HepG2 (cell line): Measurements from ENCODE around the gene MECR. TPM values are rescaled to one million over a fixed set of nuclear protein-coding genes. Genes with fewer than 3 reads are reported as not detected.

Experiments
- AHR ChIP-seq: IDR thresholded peaks from 2 replicates; pipeline ENCODE4 v1.6.1; 2018; ENCODE audit warnings: missing genetic modification reagents, missing compliant biosample characterization
- BRCA1 ChIP-seq: sonication (generic); formaldehyde crosslinking; IDR thresholded peaks from 2 replicates; pipeline ENCODE4 v1.4.0; 2020; ENCODE audit warnings: missing genetic modification reagents
- FIP1L1 ChIP-seq: fragments of 200-400 bp; formaldehyde crosslinking; IDR thresholded peaks from 2 replicates; pipeline ENCODE4 v1.6.1; 2018; ENCODE audit warnings: low read depth, mild to moderate bottlenecking, low read length, moderate library complexity, borderline replicate concordance; ENCODE audit not compliant: insufficient read depth
- FOXK2 ChIP-seq: fragments of 450-650 bp; IDR thresholded peaks from 2 replicates; pipeline ENCODE4 v1.6.1; 2016
- HNRNPL ChIP-seq: fragments of 200-400 bp; formaldehyde crosslinking; IDR thresholded peaks from 2 replicates; pipeline ENCODE4 v1.6.1; 2017; ENCODE audit warnings: mild to moderate bottlenecking, low read depth, low read length
- JDP2 ChIP-seq: sonication (generic); formaldehyde crosslinking; IDR thresholded peaks from 2 replicates; pipeline ENCODE4 v1.8.1; 2022; ENCODE audit warnings: missing genetic modification reagents, borderline replicate concordance
- MXD4 ChIP-seq: IDR thresholded peaks from 2 replicates; pipeline ENCODE4 v1.6.1; 2016; ENCODE audit warnings: mild to moderate bottlenecking, missing biosample characterization, missing genetic modification reagents
- NFKB2 ChIP-seq: sonication (generic); formaldehyde crosslinking; IDR thresholded peaks from 2 replicates; pipeline ENCODE4 v1.4.0; 2020; ENCODE audit warnings: missing genetic modification reagents, borderline replicate concordance
- PHF8 ChIP-seq: sonication (generic); formaldehyde crosslinking; IDR thresholded peaks from 2 replicates; pipeline ENCODE4 v1.5.0; 2020; ENCODE audit warnings: missing genetic modification reagents
- POLR2G ChIP-seq: fragments of 200-400 bp; formaldehyde crosslinking; IDR thresholded peaks from 2 replicates; pipeline ENCODE4 v1.6.1; 2018; ENCODE audit warnings: mild to moderate bottlenecking, low read depth, low read length, moderate library complexity
- SAFB2 ChIP-seq: sonication (generic); formaldehyde crosslinking; IDR thresholded peaks from 2 replicates; pipeline ENCODE4 v1.5.1; 2020; ENCODE audit warnings: missing genetic modification reagents, low read depth, mild to moderate bottlenecking, borderline replicate concordance
- SOX6 ChIP-seq, 2 experiments: fragments of 450-650 bp in 1 of 2; sonication (generic) in 1 of 2; formaldehyde crosslinking in 1 of 2; IDR thresholded peaks; 2 replicates each; pipeline versions ENCODE4 v1.4.0 to v1.6.1; 2017 to 2020; ENCODE audit warnings: antibody characterized with exemption in 1 of 2, mild to moderate bottlenecking in 1 of 2, missing genetic modification reagents in 1 of 2
- TBP ChIP-seq: sonication (generic); formaldehyde crosslinking; IDR thresholded peaks from 2 replicates; pipeline ENCODE4 v1.5.0; 2020; ENCODE audit warnings: missing genetic modification reagents
- YEATS2 ChIP-seq: sonication (generic); formaldehyde crosslinking; IDR thresholded peaks from 2 replicates; pipeline ENCODE4 v1.4.0; 2020; ENCODE audit warnings: missing genetic modification reagents, borderline replicate concordance
- YEATS4 ChIP-seq: sonication (generic); formaldehyde crosslinking; IDR thresholded peaks from 2 replicates; pipeline ENCODE4 v1.4.0; 2020; ENCODE audit warnings: missing genetic modification reagents, borderline replicate concordance
- ZBTB44 ChIP-seq: sonication (generic); formaldehyde crosslinking; IDR thresholded peaks from 2 replicates; pipeline ENCODE4 v1.4.0; 2020; ENCODE audit warnings: missing genetic modification reagents
- ZNF329 ChIP-seq: sonication (generic); formaldehyde crosslinking; IDR thresholded peaks from 2 replicates; pipeline ENCODE4 v1.9.0; 2021; ENCODE audit warnings: low read depth, mild to moderate bottlenecking, missing genetic modification reagents
- ZNF33B ChIP-seq: sonication (generic); formaldehyde crosslinking; IDR thresholded peaks from 2 replicates; pipeline ENCODE4 v1.5.1; 2020; ENCODE audit warnings: mild to moderate bottlenecking, missing genetic modification reagents
- ZNF367 ChIP-seq: sonication (generic); formaldehyde crosslinking; IDR thresholded peaks from 2 replicates; pipeline ENCODE4 v1.4.0; 2020; ENCODE audit warnings: missing genetic modification reagents, borderline replicate concordance
- ZNF563 ChIP-seq: sonication (generic); formaldehyde crosslinking; IDR thresholded peaks from 2 replicates; pipeline ENCODE4 v1.8.0; 2022; ENCODE audit warnings: mild to moderate bottlenecking, moderate library complexity, missing genetic modification reagents
- ZNF776 ChIP-seq: sonication (generic); formaldehyde crosslinking; IDR thresholded peaks from 2 replicates; pipeline ENCODE4 v1.4.0; 2020; ENCODE audit warnings: mild to moderate bottlenecking, missing genetic modification reagents
- ZNF841 ChIP-seq: sonication (generic); formaldehyde crosslinking; IDR thresholded peaks from 2 replicates; pipeline ENCODE4 v1.8.1; 2023; ENCODE audit warnings: missing genetic modification reagents, borderline replicate concordance
- ZZZ3 ChIP-seq: sonication (generic); formaldehyde crosslinking; IDR thresholded peaks from 2 replicates; pipeline ENCODE4 v1.4.0; 2020; ENCODE audit warnings: missing genetic modification reagents, mild to moderate bottlenecking, borderline replicate concordance
- polyA plus RNA-seq, 8 experiments: library from polyadenylated mRNA; depleted of rRNA in 3 of 8; stranded (reverse) in 7 of 8; unstranded in 1 of 8; fragments of >200 nt; fragmentation: Illumina TruSeq in 4 of 8; extraction: Trizol in 4 of 8; gene quantifications; 2 replicates each; pipeline versions ENCODE4 v1.2.1 to v1.2.3, GENCODE V29; 2011 to 2016; ENCODE audit warnings: low read depth in 4 of 8, missing spikeins in 1 of 8, mixed read lengths in 1 of 8; ENCODE audit not compliant: insufficient read depth in 1 of 8
- total RNA-seq, 5 experiments: library from RNA; depleted of rRNA; stranded (reverse); fragments of >200 nt; fragmentation: Illumina TruSeq; extraction: Trizol; gene quantifications; 2 replicates each; pipeline ENCODE4 v1.2.3, GENCODE V29; 2016; ENCODE audit warnings: low read depth in 1 of 5
- TF ChIP-seq, protein P1 (sequence below): sonication (generic); formaldehyde crosslinking; IDR thresholded peaks from 2 replicates; pipeline ENCODE4 v1.5.0; 2020; ENCODE audit warnings: missing genetic modification reagents
- TF ChIP-seq, protein P2 (sequence below): IDR thresholded peaks from 2 replicates; pipeline ENCODE4 v1.6.1; 2016; ENCODE audit warnings: control low read depth
- TF ChIP-seq, protein P3 (sequence below): sonication (generic); formaldehyde crosslinking; IDR thresholded peaks from 2 replicates; pipeline ENCODE4 v1.5.1; 2020; ENCODE audit warnings: missing genetic modification reagents, mild to moderate bottlenecking, borderline replicate concordance

MECR gene
- total and polyA plus RNA-seq, 2 of the 13 experiments (the other 11 are each of a cell fraction or from before 2014, with no cell fraction given): 18.8 to 24.9 TPM

DNA sequence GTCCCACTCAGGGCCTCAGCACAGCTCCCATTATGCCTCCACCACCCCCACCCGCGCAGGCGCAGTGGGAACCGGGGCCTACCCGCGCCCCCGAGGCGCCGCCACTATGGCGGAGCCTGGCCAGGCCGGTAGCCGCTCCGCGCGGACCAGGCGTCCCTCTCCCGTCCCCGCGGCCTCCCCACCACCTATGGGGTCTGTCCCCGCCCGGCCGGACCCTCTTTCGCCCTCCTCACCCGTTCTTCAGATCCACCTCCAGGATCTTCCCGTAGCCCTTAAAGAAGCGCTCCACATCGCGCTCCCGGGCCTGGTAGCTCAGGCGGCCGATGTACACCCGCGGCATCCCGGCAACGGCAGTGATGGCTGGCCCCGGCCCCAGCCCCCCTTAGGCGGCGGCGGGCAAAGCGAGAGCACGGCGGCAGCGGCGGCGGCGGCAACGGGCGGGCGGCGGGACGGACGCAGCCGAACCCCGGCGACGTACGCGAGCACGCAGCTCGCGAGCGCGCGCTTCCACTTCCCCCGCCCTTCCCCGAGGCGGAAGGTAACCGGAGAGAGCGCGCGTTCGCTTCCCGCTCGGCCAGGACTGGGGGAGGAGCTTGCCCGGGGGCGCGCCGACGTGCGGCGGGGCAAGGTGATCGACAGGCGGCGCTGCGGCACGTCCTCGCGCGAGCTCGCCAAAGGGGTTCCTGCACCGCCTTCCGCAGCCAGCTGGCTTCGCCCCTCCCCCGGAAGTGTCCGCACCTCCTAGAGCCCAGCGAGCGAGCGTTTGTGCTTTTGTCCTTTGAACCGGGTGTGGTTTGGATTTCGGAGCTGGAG, 49.1 kb downstream of the MECR start, which contains the start of gene SRSF4 (continued):
- TF ChIP-seq ZNF841 (CRISPR knock-in tag) (no peak), JDP2 (CRISPR knock-in tag) (peak; percentile 19; the same call in 1 of the 2 replicates), NFKB2 (peak; percentile 79), POLR2G (peak; percentile 84), ZZZ3 (CRISPR knock-in tag) (0 out of 2 replicates have a peak, but pooled peaks have one; percentile 21), FIP1L1 (no peak), YEATS2 (CRISPR knock-in tag) (peak; percentile 57), ZNF776 (peak; percentile 56; the same call in 1 of the 2 replicates), PHF8 (CRISPR knock-in tag) (peak; percentile 93), ZNF329 (no peak), YEATS4 (CRISPR knock-in tag) (peak; percentile 91), ZNF563 (CRISPR knock-in tag) (peak; percentile 56), TBP (peak; percentile 88), SAFB2 (peak; percentile 94), MXD4 (CRISPR knock-in tag) (no peak; the same call in 1 of the 2 replicates), FOXK2 (no peak), ZBTB44 (CRISPR knock-in tag) (0 out of 2 replicates have a peak, but pooled peaks have one; percentile 30), HNRNPL (no peak), ZNF367 (CRISPR knock-in tag) (no peak), ZNF33B (CRISPR knock-in tag) (no peak; the same call in 1 of the 2 replicates), AHR (0 out of 2 replicates have a peak, but pooled peaks have one; percentile 27), BRCA1 (CRISPR knock-in tag) (no peak), SOX6 (IDR thresholded peaks at IDR 0.05) (no peak), SOX6 (CRISPR knock-in tag; IDR thresholded peaks at IDR 0.05) (peak; percentile 81)
- TF ChIP-seq, protein P1, sequence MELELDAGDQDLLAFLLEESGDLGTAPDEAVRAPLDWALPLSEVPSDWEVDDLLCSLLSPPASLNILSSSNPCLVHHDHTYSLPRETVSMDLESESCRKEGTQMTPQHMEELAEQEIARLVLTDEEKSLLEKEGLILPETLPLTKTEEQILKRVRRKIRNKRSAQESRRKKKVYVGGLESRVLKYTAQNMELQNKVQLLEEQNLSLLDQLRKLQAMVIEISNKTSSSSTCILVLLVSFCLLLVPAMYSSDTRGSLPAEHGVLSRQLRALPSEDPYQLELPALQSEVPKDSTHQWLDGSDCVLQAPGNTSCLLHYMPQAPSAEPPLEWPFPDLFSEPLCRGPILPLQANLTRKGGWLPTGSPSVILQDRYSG (CRISPR knock-in tag): no peak; the same call in 1 of the 2 replicates
- TF ChIP-seq, protein P2, sequence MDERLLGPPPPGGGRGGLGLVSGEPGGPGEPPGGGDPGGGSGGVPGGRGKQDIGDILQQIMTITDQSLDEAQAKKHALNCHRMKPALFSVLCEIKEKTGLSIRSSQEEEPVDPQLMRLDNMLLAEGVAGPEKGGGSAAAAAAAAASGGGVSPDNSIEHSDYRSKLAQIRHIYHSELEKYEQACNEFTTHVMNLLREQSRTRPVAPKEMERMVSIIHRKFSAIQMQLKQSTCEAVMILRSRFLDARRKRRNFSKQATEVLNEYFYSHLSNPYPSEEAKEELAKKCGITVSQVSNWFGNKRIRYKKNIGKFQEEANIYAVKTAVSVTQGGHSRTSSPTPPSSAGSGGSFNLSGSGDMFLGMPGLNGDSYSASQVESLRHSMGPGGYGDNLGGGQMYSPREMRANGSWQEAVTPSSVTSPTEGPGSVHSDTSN (CRISPR knock-in tag): peak; percentile 77
- TF ChIP-seq, protein P3, sequence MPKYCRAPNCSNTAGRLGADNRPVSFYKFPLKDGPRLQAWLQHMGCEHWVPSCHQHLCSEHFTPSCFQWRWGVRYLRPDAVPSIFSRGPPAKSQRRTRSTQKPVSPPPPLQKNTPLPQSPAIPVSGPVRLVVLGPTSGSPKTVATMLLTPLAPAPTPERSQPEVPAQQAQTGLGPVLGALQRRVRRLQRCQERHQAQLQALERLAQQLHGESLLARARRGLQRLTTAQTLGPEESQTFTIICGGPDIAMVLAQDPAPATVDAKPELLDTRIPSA (CRISPR knock-in tag): no peak; the same call in 1 of the 2 replicates
